H1 (cell line): ENCODE data around the gene GTSE1.

Experiments used
- CTCF ChIP-seq, 3 experiments: IDR thresholded peaks; 1 replicate in 2 of 3; 2 replicates in 1 of 3; pipeline versions ENCODE4 v1.5.1 to v1.6.1; 2011; ENCODE audit warnings: low read length in 3 of 3, mild to moderate bottlenecking in 3 of 3, inconsistent platforms in 2 of 3, low read depth in 1 of 3, moderate library complexity in 1 of 3; ENCODE audit not compliant: insufficient read depth in 1 of 3; ENCODE audit errors: control extremely low read depth in 1 of 3
- EZH2 ChIP-seq: fragments of 200-600 bp; sonication (generic); IDR thresholded peaks from 2 replicates; pipeline ENCODE4 v1.7.1; 2012; ENCODE audit warnings: low read depth, mild to moderate bottlenecking, moderate library complexity, low read length, inconsistent platforms; ENCODE audit not compliant: severe bottlenecking
- GABPA ChIP-seq: IDR thresholded peaks from 2 replicates; pipeline ENCODE4 v1.6.1; 2011; ENCODE audit warnings: mild to moderate bottlenecking, low read length, moderate library complexity, borderline replicate concordance; ENCODE audit not compliant: insufficient read depth
- NANOG ChIP-seq: IDR thresholded peaks from 2 replicates; pipeline ENCODE4 v1.6.1; 2011; ENCODE audit warnings: low read length, low read depth, mild to moderate bottlenecking, inconsistent platforms; ENCODE audit not compliant: insufficient read depth, poor library complexity, severe bottlenecking
- RFX5 ChIP-seq: IDR thresholded peaks from 2 replicates; pipeline ENCODE4 v1.6.1; 2011; ENCODE audit warnings: low read depth, low read length, improper control_type of control experiment, borderline replicate concordance
- SP1 ChIP-seq: IDR thresholded peaks from 2 replicates; pipeline ENCODE4 v1.6.1; 2011; ENCODE audit warnings: low read depth, low read length

- TF ChIP-seq EZH2 (no peak), RFX5 (no peak), NANOG (no peak), SP1 (no peak), GABPA (no peak), CTCF (IDR thresholded peaks at IDR 0.05; ENCODE audit: control extremely low read depth in 1 of 3, insufficient read depth in 1 of 3, low read depth in 1 of 3, low read length in 3 of 3) (no peak)
These were observed 2.4 kb downstream of the GTSE1 start for GRCh38 chr22:46299101-46299500.
